8988T (cell line): ENCODE measurements around the gene DHRS7B.
"Not testable (repeated sequence)": the region's sequence is repeated elsewhere in the genome, so short reads cannot be mapped to it uniquely, and the experiment has no call there.

ENCODE experiments used
- DNase-seq: peaks from one replicate; pipeline ENCODE4 v3.0.0; 2011

The DHRS7B gene

DNA sequence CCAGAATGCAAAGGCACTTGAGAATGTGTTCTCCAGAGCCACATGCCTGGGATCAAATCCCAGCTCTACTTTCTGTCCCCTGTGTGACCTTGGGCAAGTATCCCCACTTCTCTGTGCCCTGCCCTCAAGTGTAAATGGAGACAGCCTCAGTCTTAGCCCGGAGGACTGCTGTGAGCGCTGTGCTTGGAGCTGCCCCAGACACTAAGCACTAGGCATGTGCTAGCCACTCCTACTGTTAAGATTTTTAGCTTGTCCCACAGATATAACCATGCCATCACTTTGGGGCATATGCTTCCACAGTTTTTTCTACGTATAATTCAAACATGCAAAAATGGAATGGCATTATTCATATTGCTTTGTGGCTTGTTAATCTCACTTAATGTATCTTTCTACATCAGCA, 57.8 kb downstream of the DHRS7B start:
- DNase-seq = no peak

GRCh38 chr17:21185061-21185460, 58.3 kb downstream of the DHRS7B start:
- DNase-seq = no peak

DNA sequence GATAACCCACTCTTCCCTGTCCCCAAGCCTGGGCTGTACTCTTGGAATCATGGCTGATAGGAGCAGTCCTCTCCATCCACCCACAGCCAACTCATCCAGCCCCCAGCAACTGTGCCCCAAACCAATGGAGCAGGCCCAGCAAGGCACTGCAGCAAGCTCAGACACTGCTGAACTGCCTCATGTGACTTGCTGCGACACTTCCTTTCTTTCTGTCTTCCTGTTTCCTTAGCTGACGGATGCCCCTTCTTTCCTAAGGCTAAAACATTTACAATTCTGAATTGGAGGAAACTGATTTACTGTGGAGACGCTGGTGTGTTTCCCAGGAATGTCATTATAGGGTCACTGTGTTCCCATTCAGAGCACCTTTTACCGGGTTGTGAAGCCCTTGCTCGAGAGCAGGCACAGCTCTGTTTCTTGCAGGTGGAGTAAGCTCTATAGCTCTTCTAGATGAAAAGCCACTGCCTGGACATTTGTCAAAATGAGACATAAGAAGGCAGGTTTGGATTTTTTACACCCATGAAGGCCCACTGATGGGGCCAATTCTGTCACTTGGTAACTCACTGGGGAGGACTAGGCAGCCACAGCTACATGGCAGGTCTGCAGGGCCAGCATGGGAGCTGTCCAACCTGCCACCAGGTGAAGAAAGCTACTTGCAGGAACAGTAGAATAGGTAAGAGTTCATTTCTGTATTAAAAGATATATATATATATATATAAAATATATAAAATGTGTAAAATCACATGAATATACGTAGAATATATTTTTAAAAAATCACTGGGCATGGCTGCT, 59.8 kb downstream of the DHRS7B start:
- no peak for DNase-seq

DNA sequence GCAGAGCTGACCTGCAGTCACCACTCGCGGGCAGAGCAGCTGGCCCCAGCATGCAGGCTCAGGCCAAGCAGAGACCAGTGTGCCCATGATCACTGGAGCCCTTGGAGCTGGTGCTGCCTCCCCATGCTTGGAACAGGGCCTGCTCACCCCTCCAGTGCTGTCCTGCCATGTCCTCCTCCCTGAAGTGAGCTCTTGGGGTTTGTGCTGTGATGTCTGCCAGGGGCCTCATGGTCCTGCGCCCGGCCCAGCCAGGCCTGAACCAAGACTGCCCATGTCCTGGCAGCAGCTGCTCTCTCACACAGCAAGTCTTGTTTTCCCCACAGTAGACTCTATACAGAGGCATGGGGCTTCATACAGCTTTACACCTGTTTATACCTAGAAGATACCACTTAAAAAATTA, 62.6 kb downstream of the DHRS7B start:
- DNase-seq = no peak

- DNase-seq = no peak
These were observed 63.3 kb downstream of the DHRS7B start for GRCh38 chr17:21190078-21190477.

DNA sequence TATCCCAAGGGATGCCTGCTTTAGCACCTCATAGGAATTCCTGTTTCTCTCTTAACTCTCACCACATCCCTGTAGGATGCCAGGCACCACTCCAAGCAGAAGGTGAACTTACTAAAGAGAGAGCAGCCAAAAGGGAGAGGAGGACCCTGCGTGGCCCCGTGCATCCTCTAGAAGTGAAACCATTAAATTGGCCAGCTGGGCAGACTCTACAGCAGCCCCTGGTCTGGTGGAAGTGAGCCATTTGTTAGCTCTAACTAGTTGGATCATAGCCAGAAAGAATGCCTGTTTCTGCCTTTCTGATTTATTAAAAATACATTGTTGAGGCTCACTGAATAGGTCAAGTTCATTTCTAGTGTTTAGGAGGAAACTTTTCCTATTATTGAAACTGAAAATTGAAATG, 64.9 kb downstream of the DHRS7B start:
- no peak for DNase-seq

DNA sequence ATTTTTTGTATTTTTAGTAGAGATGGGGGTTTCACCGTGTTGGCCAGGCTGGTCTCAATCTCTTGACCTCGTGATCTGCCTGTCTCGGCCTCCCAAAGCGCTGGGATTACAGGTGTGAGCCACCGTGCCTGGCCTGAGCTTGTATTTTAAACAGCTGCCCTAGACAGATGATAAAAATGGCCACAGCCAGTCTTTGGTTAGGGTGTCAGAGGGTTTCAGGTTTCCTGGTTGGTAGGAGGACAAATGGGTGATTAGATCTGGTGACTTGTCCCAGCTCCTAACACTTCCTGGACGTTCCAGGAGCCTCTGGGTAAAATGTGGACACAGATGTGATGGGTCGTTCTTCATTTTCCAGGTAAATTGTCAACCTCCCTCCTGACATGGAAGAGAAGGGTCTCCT, 65.7 kb downstream of the DHRS7B start:
- not testable (repeated sequence) for DNase-seq

DNA sequence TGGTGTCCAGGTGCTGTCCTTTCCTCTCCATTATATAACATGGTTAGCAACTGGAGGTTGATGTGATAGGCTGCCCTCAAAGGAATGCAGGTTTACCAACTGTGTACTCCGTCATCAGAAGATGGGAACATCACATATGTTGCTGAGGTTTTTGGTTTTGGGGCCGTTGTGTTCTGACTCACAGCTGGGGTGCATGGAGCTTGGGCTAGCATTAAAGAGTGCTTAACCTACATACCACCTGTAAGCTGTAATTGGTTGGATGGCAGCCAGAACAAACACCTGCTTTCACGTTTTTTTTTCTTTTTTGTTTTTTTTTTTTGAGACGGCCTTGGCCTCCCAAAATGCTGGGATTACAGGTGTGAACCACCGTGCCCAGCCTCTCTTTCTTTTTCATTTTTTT, 66.3 kb downstream of the DHRS7B start:
- no peak for DNase-seq

DNA sequence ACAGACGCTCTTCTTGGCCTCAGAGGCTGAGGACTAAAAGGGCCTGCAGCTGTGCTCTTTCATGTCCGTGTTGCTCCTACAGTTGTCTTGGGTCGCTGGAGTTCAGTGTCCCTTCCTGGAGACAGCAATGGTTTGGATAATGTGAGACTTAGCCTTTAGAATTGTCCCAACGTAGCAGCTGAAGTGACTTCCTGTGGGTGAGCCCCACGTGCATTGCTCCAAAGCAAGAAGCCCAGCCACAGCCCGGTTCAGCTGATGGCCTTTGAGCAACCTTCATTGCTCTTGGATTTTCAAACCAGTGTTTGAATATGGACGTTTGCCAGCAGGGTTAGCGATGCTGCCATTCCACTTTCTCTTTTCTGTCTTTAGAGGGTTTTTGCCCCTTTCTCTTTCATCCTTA, 67.5 kb downstream of the DHRS7B start:
- no peak for DNase-seq

DNA sequence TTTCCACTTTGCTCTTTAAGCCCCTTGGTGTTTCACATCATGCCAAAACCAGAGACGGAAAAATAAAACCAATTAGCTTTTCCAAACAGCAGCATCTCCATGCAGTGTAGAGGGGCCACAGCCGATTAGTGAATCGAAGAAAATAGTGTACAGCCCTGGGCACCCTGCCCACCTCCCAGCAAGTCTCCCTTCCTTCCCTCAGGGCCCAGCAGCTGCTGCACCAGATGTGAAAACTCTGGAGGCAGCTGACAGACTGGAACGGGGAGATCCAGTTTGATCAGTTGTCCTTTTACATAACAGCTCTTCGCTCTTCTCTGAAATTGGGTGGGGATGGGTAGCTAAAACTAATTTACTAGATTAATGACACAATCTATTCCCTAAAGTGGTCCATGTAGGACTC, 67.9 kb downstream of the DHRS7B start:
- no peak for DNase-seq

- no peak for DNase-seq
These were observed 69.4 kb downstream of the DHRS7B start for GRCh38 chr17:21196126-21196525.

DNA sequence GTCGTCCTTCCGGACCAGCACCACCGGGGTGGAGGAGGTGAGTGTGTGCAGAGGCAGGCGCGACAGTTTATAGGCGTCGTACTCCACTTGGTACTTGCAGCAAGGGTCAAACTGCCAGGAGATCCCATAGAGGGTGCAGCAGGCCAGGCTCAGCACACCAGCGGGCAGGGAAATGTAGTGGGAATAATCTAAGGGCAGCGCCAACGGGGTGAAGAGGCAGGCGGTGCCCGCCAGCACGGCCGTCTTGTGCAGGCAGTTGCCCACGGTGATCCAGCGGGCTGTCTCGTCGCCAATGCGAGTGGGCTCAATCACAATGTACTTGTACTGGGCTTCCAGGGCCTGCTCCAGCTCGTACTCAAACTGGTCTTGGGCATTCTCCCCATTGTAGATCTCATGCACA, 71.6 kb downstream of the DHRS7B start:
- DNase-seq = no peak

GRCh38 chr17:21199311-21199710, 72.5 kb downstream of the DHRS7B start:
- DNase-seq = no peak

DNA sequence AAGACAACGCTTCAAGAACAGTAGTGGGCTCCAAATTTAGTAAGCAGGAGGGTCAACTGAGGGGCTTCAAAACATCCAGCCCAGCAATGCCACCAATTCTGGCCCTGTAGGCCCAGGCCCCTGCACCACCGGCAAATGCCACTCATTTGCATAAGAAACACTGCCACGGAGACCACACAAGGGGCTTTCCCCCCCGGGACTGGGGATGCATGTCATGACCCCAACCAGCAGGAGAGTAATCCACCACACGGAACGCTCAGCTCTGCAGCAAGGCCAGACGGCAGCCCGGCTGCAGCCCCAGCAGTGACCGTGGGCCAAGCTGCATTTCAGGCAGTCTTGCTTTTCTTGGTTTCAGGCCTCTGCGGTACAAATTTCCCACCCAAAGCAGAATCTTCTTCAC, 73.1 kb downstream of the DHRS7B start:
- no peak for DNase-seq

- no peak for DNase-seq
These were observed 74.0 kb downstream of the DHRS7B start for GRCh38 chr17:21200590-21201297.

DNA sequence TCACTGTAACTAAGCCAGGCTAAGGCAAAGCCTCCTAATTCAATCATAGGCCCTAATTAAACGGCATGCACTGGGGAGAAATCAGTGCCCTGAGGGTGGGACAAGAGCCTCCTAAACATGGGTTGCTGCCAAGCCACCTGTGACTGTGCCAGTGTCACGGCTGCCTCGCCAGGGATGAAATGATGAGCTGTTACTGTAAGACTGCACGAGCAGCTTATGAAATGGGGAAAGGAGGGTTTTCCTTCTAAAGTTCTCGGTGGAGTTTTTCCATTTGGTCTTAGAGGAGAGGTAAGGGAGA, 74.5 kb downstream of the DHRS7B start:
- no peak for DNase-seq

DNA sequence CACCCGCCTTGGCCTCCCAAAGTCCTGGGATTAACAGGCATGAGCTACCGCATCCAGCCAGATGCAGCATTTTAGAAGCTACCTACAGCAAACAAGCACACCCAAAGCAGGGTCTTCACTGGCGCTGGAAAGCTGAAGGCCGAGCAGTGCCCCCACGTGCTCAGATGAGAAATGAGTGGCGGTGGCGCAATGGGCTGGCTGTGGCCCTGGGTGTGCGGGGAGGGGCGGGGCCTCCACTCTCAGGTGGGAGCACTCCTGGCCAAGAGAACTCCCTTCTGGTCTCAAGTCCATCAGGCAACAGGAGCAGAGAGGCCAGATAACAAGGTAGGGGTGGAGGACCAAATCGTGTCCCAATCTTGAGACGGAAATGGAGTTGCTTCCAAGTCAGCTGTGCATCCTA, 75.1 kb downstream of the DHRS7B start:
- DNase-seq = no peak

DNA sequence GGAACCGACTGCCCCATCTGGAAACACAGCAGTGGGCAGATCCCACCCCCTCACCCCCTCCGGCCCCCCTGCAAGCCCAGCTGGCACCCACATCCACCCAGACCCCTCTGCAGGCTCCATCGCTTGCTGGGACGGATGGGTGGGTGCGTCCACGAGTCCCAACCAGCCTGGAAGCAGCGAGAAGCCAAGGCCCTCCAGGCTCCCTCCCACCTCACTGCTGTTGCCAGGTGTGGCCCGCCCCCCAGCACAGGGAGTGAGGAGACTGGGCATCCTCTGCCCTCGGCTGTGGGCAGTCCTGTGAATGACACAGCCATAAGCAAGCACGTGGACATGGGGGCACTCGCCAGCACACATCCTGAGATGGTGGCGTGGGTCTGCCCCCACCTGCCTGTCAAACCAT, 75.7 kb downstream of the DHRS7B start:
- DNase-seq = no peak

DNA sequence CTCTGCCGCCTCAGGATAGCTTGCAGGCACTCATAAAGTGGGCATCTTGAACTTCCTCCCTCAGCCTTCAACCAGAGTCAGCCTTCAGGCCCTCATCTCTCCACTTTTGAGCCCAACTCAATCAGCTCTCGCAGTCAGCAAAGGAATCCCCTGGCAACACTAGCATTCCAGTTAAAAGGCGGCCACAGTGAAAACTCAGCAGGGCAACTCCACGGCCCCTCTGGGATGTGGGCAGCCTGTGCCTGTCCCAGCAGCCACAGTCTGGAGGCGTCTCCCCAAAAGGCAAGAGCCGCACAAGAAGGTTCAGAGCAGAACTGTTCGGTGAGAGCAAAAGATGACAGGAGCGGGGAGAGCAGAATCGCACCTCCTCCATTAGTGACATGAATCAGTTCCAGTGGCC, 78.2 kb downstream of the DHRS7B start:
- no peak for DNase-seq

- no peak for DNase-seq
These were observed 81.6 kb downstream of the DHRS7B start for GRCh38 chr17:21208352-21208751.

DNA sequence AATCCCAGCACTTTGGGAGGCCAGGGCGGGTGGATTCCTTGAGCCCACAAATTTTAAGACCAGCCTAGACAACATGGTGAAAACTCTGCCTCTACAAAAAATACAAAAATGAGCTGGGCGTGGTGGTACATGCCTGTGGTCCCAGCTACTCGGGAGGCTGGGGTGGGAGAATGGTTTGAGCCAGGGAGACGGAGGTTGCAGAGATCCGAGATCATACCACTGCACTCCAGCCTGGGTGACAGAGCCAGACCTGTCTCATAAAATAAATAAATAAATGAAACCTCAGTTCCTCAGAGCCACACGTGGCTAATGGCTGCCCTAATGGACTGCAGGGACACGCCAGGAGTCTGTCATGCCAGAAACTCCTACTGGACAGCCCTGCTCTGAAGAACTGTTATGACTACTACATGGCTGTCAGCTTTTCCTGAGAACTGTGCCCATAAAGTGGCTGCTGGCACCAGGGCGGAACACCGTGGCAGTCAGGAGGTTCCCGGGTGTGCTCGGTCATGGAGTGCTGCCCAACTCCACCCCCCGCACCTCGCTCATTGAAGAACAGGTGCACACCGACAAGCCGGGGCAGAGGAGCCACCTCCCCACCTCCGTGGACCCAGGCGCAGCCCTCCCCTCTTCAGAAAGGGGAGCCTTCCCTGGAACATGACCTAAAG, 82.9 kb downstream of the DHRS7B start:
- no peak for DNase-seq

DNA sequence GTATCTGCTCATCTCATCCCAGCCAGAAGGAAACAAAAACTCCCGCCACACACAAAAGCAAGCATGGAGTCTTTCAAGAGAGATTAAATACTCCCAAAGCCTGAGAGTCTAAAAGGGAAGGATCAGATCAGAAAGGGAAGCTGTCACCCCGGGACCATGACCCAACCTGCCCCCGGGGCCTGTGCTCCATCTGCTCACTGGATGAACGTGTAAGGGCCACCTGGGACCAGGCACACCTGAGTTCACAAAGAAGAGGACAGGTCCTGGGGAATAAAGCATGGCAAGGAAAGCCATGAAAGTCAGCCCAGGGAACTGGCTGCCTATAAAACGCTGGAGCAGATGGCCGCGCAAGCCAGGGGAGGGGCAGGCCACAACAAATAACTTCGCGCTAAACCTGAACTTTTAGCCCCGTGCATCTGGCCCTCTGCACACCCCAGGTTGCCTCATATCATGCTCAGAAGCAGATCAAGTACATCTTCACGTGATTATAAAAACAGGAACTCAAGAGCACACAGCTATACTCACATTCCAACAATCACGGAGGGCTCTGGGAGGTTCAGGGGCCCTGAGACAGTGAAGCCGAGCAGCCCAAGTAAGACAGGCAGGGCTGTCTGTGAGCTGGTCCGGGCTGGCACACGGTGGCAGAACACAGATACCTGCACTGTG, 83.8 kb downstream of the DHRS7B start:
- no peak for DNase-seq

GRCh38 chr17:21211825-21212479, 85.2 kb downstream of the DHRS7B start:
- DNase-seq = no peak
